Activated CD8-positive, alpha-beta memory T cell treated with anti-CD3 and anti-CD28 coated beads for 4 hours (primary cell): Measurements from ENCODE around the gene CD63.

Experiments
- DNase-seq, 2 donors: peaks; one replicate each; pipeline ENCODE4 v3.0.0-alpha.2; 2020; ENCODE audit warnings: low read depth in 2 of 2

Gene CD63

GRCh38 chr12:55720894-55721444 lies 7.8 kb downstream of the CD63 start:
- no peak for DNase-seq

- no peak for DNase-seq
Observed at GRCh38 chr12:55720071-55720564, 8.7 kb downstream of the CD63 start, which contains the start of gene RDH5. Gene RDH5, plus strand, starts transcription at chr12:55720393. Its CDS starts 792 bp downstream, at chr12:55721185.

DNA sequence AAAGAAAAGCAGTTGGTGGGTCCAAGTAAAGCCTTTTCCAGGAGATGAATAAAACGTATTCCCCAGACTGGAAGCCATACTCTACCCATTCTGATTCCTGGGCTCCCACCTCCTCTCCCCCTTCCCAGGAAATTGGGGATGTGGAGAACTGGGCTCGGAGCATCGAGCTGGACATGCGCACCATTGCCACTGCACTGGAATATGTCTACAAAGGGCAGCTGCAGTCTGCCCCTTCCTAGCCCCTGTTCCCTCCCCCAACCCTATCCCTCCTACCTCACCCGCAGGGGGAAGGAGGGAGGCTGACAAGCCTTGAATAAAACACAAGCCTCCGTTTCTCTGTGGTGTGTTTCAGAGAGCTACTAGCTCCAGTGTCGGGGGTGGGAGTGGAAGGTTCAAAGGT lies 9.4 kb downstream of the CD63 start:
- no peak for DNase-seq

- DNase-seq, result no peak
Observed at GRCh38 chr12:55718624-55719275, 10.1 kb downstream of the CD63 start.

DNA sequence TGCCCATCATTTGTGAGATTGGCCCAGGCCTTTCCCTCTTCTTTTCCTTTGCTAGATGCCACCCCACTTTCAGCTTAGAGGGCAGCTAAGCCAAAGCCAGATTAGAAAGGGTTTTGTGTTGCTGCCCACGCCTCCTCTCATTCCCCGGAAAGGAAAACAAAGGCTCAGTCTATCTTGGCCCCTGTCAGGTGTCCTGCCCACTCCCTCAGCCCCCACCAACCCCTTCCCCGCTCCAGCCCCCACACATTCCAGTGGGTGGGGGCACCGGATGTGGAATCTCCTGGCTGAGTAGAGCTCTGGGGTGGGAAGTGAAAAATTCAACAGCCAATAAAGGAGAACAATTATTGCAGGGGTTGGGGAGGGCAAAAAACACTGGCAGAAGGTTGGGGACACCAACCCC lies 10.8 kb downstream of the CD63 start:
- no peak for DNase-seq

DNA sequence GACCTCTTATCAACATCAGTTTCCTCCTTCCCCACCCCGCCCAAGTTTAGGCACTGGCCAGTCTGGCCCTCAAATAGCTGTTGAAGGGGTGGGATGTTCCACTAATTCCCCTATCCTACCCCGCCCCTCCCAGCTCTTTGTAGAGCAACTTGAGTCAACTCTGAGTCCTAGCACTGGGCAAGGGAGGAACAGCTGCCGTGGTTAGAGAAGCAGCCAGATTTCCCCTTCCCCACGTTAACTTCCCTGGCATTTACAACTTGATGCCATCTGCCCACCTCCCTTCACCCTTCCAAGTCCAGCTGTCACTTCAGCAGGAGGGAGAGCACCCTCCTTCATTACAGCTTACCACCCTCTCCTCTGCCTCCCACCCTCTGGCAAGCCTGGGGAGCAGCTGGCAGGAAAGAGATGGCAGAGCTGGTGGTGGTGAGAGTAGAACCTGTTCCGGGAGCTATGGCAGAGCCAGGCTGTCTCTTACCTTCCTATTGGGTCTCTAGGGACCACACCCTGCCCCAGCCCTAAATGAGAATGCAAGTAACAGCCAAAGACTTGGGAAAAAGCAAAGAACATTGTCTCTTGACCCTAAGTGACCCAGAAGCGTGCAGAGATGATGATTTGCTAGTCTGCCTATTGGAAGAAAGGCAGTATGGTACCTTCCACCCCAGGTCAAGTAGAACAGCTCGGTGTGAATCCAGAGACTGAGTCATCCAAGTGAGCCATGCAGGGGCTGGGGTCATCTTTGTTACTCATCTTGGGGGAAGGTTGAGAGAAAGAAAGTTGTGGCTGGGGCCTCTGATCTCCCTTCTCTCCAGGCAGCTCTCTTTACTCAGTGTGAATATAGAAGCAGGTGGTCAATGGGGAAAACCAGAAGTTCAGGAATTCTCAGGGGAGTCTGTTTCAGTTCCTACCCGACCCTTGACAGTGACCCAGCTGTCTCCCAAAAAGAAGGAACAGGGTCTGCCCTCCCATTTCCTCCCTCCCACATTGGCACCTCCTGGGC lies 11.5 kb downstream of the CD63 start:
- no peak for DNase-seq

GRCh38 chr12:55716582-55716957 lies 12.2 kb downstream of the CD63 start:
- DNase-seq, result no peak

DNA sequence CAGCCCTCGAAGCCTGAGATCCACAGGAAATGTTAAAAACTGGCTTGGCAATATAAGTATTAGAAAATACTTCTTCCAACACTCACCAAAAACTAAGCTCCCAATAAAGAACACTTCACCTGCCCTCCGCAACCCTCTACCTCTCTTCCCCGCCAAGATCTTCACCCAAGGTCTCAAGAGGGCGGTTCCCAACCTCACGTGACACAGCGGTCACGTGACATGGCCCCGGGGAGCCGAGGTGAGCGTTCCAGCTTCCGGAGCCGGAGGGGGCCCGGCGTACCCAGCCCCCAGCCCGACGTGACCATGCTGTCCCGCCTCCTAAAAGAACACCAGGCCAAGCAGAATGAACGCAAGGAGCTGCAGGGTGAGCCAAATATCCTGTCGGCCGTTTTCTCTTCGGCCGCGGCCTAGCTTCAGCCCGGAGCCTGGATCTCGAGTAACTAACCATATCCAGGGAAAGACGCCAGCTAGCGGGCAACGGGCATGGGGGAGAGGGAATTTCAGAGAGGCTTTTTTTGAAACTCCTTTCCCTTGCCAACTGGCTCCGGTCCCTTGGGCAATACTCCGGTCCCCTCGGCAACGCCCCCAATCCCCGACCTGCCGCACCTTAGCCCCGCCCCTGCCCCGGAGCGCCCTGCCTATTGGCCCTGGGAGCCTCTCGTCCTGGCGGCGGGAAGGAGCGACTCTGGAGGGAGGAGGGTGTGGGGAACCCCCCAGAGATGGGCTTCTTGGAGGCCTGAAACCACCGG lies 12.8 kb downstream of the CD63 start, which contains the start of gene BLOC1S1:
TSS of gene BLOC1S1 (plus strand) at position 214 of the 749 bp plus-strand sequence. CDS start at position 220, 6 bp downstream.
- peak; percentile 81 to 82 for DNase-seq

DNA sequence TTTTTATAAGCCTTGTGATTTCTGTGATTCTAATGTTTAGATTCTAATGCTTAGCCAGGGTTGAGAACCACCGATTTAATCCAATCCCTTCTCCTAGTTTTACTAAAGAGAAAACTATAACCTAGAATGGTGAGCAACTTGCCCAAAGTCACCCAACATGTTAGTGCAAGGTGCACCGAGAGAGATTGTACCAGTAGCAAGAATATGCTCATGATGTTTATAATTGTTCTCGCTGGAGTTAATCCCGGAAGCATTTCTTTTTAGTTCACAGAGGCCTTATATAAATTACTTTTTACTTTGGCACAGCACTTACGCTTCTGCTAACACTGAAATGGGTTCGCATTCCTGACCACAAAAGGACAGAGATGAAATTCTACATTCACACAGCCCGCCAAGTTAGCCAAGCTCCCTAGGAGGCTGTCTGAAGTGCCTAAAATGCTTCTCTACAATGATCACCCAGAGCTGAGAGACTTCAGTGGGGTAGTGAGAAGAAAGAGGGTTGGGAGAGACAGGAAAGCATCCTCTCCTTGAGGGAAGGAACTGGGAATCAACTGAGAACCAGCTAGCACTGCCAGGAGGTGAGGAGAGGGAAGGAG lies 13.5 kb downstream of the CD63 start:
- DNase-seq, result no peak

DNA sequence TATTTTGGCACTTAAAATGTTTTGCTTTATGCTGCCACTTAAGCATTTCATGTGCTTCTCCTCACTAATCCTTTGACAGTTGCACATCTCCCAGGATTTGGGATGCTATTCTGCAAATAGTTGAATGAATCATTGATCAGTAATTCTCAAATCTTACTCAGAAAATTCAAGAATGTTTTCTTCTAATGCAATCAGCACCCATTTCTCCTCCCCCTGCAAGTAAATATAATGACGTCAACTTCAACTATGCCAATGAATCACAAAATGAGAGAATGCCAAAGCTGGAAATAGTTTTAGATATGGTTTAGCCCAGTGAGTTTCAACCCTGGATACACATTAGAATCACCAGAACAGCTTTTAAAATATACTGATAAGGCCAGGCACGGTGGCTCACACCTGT lies 15.1 kb downstream of the CD63 start:
- no peak for DNase-seq

DNA sequence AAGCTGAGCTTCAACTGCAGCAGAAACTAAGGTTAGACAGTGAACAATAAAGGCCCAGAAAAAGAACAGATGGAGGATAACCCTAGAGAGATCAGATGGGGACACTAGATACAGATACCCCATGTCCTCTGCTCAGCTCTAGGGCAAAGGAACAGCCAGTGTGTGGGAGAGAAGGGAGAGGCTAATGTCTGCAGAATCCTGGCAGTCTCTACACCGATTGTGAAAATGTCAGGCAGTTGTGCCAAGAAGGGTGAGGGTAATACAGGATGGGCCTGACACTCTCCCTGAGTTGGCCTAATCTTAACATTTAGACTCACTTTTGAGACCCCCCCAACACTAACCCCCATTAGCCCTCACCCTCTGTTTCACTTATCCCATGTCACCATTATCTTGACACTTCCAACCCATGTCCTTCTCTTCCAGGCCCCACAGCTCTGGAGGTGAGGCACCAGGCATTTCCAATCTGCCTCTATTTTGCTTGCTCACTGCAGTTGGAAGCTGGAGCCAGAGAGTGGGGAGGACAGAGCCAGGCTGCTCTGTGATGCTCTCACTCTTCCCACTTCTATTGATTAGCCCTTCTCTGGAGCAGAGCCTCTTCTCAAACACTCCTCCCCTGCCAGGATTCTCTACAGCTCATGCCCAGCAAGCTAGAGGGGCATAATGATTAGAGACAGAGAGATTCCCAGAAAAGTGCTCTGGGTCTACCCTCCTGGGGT lies 16.0 kb downstream of the CD63 start:
- DNase-seq, result no peak

DNA sequence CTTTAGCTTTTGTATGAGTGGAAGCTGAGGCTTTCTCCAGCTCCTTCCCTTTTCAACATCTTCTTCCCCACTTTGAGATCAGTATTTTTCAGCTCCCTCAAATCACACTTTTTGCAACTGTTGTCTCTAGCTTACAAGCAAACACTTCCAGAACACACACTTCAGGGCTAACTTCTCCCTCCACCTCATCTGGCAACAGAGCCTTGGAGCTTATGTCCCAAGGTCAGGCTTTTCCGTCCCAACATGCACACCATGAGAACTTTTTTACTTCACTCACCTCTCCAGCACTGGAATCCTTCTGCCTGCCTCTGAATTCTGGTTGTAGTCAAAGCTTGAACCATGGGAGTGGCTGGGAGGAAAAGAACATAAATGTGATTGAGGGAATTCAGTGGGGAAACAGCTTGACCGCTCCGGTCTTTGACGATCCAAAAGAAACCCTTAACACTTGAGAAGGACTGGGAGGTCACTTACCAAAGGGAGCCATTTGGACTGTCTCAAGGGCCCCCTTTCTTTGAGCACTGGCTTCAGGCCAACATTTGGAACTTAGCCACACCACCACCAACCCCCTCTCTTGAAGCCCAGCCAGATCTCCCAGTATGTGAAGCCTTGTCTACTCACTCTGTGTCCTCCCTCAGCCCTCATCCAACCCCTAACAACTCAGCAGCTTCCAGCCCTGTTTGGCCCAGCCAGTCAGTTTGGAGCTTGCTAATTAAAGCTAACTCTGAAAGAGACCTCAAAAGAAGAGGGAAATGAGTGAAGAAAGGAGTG lies 16.8 kb downstream of the CD63 start:
- no peak for DNase-seq

DNA sequence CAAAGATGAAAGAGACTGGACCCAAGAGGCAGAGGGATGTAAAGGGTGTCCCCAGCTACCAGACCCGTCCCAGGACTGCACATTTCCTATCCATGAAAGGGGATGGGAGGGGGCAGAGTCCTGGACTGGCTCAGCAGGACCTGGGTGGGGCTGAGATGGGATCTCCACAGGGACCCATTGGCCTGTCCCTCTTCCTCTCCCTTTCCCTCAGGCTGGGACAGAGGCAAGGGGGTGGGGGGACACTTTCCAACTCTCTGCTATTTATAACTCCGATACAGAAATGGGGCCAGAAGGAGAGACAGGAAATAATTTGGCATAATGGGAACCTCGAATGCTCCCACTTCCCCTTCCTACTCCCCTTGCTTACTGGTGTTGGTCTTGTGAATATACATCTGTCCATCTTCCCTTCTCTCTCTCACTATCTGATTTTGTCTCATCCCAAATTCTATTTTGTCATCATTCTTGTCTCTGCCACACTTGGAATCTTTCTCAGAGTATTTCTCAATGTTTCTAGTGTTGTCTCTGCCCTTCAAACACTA lies 20.0 kb downstream of the CD63 start:
- no peak for DNase-seq

GRCh38 chr12:55707841-55708694 lies 20.7 kb downstream of the CD63 start, which contains the start of gene ITGA7:
Gene ITGA7, minus strand, starts transcription at chr12:55707904. Its CDS starts 222 bp downstream, at chr12:55707682.
- no peak for DNase-seq

GRCh38 chr12:55707219-55707671 lies 21.6 kb downstream of the CD63 start:
- no peak for DNase-seq

DNA sequence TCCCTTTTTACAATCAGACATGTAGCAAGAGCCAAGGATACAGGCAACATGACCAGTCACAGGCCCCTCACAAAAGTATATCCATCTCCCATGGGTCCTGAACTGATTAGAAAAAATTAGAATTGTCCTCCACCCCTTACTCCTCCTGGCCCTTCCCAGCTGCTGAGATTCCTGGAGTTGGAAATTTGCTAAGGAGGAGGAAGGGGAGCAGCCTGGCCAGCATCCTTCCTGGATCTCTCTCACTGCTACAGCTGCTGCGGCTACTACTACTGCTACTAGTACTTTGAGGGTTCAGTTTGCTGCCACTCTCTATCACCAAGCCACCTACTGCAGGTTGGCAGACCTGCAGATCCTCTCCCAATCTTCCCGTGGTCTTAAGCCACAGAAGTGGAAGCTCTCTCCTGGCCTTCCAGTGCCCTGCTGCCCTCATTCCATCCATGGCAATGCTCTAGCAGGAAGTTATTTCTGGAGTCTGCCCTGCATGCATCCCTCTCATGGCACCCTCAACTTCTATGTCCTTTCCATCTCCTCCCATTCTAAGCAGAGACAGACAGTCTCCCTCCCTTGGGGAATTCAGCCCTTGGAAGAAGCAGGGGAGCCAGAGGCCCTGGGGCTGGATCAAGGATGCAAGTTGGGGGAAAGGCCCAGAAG lies 22.1 kb downstream of the CD63 start:
- no peak for DNase-seq

DNA sequence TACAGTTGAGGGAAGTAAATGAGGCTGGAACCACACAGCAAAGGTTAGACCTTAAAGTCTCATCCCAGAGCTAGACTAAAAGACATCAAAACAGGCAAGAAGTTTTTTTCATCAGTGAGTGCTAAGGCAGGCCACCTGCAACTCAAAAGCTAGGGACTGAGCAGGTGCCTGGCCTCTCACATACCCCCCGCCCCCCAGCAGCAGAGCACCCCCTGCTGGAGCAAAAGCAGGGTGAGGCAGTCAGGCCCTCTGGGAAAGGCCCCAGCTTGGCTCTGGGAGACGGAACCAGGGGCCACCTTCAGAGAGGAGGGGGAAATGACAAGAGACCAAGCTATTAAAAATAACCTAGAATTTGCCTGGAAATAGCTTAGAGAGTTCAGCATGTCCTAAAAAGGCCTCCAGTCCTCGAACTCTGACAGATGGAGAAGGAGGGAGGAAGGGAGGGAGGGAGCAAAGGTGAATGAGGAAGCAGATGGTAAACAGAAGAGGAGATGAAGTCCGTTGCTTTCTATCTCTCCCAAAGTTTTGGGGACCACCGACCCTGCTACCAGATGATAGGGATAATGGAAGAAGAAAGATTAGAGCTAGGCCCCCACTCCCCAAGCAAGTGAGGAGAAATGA lies 22.9 kb downstream of the CD63 start:
- DNase-seq, result no peak
